Colonic mucosa (tissue), 4 donors: Measurements from ENCODE around the gene RUNDC3A. TPM values are rescaled to one million over a fixed set of nuclear protein-coding genes. Genes with fewer than 3 reads are reported as not detected.

ENCODE experiments used
- DNase-seq: peaks from one replicate; pipeline ENCODE4 v3.0.0-alpha.2; 2020
- H3K27ac ChIP-seq: fragments of 200-600 bp; one replicate; pipeline ENCODE4 v1.8.0; 2021
- H3K27me3 ChIP-seq: fragments of 200-600 bp; one replicate; pipeline ENCODE4 v1.8.0; 2021
- H3K36me3 ChIP-seq: fragments of 200-600 bp; one replicate; pipeline ENCODE4 v1.8.0; 2021
- H3K4me1 ChIP-seq: fragments of 200-600 bp; one replicate; pipeline ENCODE4 v1.8.0; 2021; ENCODE audit warnings: mild to moderate bottlenecking
- H3K4me3 ChIP-seq: fragments of 200-600 bp; one replicate; pipeline ENCODE4 v1.8.0; 2021
- H3K9ac ChIP-seq, 2 donors: one replicate each; pipeline ENCODE4 v1.7.0; 2013; ENCODE audit warnings: control low read depth in 2 of 2, low read depth in 2 of 2, low read length in 2 of 2
- H3K9me3 ChIP-seq: fragments of 200-600 bp; one replicate; pipeline ENCODE4 v1.8.0; 2021
- intact Hi-C: fragments of 100-400 bp; cut with DNase I; formaldehyde crosslinking; loops from one replicate; pipeline ENCODE4 v1.14.1; 2022
- total RNA-seq, 2 donors: library from RNA; stranded (reverse); fragmentation: NEBNext Ultra II Directional in 1 of 2; extraction: Animal tissue kit (Norgen Biotek cat#: 25700) in 1 of 2; gene quantifications; one replicate each; pipeline ENCODE4 v1.2.1, GENCODE V29; 2021
- TF ChIP-seq, protein P1 (sequence below): fragments of 200-600 bp; IDR thresholded peaks from one replicate; pipeline ENCODE4 v1.8.0; 2022; ENCODE audit warnings: antibody characterized with exemption, mild to moderate bottlenecking
- donor health status: healthy.
- donor health status: DM: no; HTN: no; CAD: no.
- donor health status: DM: no; HTN: no; CAD: no.

The RUNDC3A gene
- total RNA-seq, 2 donors from 2014 or later, result 0.52 to 1.4 TPM

DNA sequence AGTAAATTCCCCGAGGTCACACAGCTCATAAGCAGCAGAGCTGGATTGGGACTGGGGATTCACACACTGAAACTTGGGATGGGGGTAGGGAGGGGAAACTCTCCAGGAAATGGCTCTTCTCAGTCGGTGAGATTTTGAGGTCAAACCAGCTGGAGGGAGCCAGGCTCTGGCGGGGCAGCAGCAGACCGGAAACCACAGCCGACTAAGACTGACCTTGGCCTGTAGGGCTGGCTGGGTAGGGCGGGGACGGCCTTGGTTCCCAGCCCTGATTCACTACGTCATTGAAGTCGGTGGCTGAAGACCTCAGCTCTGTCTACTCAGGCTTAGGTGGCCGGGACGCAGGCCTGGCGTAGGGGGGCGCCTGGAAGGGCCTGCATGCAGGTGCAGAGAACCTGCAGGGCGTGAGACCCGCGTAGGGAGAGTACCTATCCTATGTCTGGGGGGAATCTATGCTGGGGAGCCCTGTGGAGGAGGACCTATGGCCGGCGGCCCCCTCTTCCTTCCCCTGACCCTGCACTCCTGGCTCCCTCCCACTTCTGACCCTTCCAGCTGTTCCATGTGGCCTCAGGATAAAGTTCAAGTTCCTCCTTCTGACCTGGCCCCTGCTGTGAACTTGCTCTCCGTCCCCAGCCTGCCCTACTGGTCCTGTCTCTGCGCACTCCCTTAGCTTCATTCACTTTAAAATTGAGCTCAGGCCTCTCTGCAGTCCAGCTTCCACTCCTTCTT is 28.6 kb upstream of the RUNDC3A start:
- Histone ChIP-seq H3K9me3 (no peaks in the 10 kb centered on the region), H3K36me3 (no peaks in the 10 kb centered on the region), H3K27ac (peak overlapping the region; percentile 53), H3K27me3 (no peaks in the 10 kb centered on the region), H3K4me3 (no peak overlapping the region), H3K9ac (peak overlapping the region; percentile 34 to 61), H3K4me1 (peaks cover 6% of the 10 kb centered on the region)
- peak; percentile 66 for DNase-seq
- intact Hi-C loops, result no loop called here
- TF ChIP-seq, protein P1, sequence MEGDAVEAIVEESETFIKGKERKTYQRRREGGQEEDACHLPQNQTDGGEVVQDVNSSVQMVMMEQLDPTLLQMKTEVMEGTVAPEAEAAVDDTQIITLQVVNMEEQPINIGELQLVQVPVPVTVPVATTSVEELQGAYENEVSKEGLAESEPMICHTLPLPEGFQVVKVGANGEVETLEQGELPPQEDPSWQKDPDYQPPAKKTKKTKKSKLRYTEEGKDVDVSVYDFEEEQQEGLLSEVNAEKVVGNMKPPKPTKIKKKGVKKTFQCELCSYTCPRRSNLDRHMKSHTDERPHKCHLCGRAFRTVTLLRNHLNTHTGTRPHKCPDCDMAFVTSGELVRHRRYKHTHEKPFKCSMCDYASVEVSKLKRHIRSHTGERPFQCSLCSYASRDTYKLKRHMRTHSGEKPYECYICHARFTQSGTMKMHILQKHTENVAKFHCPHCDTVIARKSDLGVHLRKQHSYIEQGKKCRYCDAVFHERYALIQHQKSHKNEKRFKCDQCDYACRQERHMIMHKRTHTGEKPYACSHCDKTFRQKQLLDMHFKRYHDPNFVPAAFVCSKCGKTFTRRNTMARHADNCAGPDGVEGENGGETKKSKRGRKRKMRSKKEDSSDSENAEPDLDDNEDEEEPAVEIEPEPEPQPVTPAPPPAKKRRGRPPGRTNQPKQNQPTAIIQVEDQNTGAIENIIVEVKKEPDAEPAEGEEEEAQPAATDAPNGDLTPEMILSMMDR, result no peak

DNA sequence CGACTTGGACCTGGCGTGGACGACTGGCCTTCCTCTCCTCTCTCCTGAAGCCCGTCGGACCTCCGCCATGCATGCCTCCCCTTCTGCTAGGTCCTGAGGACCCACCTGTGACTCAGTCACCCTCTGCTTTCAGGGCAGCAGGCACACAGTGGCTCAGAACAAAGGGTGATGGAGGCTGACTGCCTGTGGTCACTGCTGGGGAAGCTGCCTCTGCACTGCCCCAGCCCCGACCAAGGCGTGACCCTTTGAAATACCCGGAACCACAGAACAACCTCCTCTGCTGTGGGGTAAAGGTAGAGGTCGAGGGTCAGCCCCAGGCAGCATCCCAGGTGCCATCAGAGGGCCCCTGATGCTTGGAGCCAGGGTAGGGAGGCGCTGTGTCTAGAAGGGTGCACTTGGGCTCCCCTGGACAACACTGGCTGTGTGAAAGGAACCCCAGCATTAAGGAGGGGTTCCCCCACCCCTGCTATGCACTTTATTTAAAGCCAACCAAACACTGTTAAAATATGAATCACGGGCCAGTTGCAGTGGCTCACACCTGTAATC is 27.9 kb upstream of the RUNDC3A start:
- Histone ChIP-seq H3K9ac (peak overlapping the region; percentile 0 to 61), H3K27ac (no peak overlapping the region), H3K36me3 (no peaks in the 10 kb centered on the region), H3K4me3 (no peak overlapping the region), H3K4me1 (peaks cover 6% of the 10 kb centered on the region), H3K27me3 (no peaks in the 10 kb centered on the region), H3K9me3 (no peaks in the 10 kb centered on the region)
- TF ChIP-seq, protein P1, result no peak
- intact Hi-C loops, result no loop called here
- no peak for DNase-seq

DNA sequence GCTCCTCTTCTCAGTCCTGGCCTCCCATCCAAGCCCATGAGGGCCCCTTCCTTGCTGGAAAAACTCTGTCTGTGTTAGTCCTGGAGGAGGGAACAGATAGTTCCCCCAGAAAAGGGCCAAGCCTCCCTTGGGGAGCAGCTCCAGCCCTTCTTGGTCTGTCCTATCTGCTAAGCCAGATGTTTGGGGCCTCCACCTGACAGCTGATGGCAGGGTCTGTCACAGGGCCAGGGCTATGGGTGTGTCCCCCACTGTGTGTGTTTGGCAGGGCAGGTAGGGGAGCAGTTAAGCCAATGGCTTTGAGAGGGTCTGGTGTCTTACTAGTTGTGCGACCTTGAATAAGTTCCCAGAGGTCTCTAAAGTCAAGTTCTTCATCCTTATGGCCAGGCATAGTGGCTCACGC is 26.8 kb upstream of the RUNDC3A start:
- H3K27ac ChIP-seq, result no peak overlapping the region
- H3K27me3 ChIP-seq, result no peaks in the 10 kb centered on the region
- no peak overlapping the region for H3K9ac ChIP-seq
- DNase-seq, result no peak
- intact Hi-C loops, result no loop called here
- H3K4me1 ChIP-seq, result peaks cover 6% of the 10 kb centered on the region
- TF ChIP-seq, protein P1, result no peak
- H3K4me3 ChIP-seq, result no peak overlapping the region
- no peaks in the 10 kb centered on the region for H3K36me3 ChIP-seq
- no peaks in the 10 kb centered on the region for H3K9me3 ChIP-seq

DNA sequence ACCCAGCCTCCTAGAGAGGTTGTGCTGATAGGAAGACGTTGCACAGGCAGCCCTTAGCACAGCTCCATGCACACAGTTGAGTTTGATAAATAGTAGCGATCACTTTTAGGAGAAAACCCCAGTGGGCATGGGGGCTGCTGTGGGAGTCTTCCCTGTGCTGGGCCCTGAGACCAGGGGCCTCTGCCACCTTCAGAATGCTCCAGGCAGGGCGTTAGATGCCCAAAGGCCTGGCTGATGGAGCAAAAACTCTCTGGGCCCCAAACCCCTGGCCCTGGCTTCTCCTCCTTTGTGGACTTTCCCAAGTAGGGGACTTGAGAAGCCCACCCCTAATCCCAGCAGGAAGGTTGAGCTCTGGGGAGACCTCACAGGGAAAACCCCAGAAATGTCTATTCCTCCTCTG is 26.1 kb upstream of the RUNDC3A start:
- H3K36me3 ChIP-seq, result no peaks in the 10 kb centered on the region
- TF ChIP-seq, protein P1, result no peak
- H3K9me3 ChIP-seq, result no peaks in the 10 kb centered on the region
- no peaks in the 10 kb centered on the region for H3K27me3 ChIP-seq
- intact Hi-C loops, result no loop called here
- no peak overlapping the region for H3K27ac ChIP-seq
- no peak for DNase-seq
- no peak overlapping the region for H3K4me3 ChIP-seq
- H3K9ac ChIP-seq, result no peak overlapping the region
- H3K4me1 ChIP-seq, result peaks cover 6% of the 10 kb centered on the region

DNA sequence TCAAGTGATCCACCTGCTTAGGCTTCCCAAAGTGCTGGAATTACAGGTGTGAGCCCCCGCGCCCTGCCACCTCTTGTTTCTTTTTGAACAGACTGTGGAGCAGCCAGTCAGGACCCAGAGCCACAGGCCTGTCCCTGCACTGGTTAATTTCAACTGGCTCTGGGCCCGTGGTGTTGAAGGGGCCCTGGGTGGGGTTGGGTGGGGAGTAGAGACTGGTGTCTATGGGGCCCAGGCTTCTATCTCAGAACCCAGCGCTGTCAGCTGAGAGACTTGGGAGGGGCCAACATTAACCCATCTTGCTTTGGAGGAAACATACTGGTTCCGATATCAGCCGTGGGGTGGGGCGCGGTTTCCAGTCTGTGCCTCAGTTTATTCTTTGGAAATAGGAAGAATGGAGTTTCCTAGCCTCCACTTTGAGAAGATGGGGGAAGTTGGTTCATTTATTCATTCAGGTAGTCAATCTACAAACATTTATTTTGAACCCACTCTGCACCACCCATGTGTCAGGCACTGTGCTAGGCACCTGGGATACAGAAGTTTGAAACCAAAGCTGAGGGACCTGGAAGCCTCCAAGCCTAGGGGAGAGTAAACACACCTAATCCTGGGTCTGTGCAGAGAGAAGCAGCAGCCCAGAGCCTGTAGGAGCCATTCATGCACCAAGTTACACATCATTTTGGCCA is 24.9 kb upstream of the RUNDC3A start:
- no peaks in the 10 kb centered on the region for H3K9me3 ChIP-seq
- H3K9ac ChIP-seq, result no peak overlapping the region
- intact Hi-C loops, result no loop called here
- no peak overlapping the region for H3K27ac ChIP-seq
- no peaks in the 10 kb centered on the region for H3K27me3 ChIP-seq
- TF ChIP-seq, protein P1, result no peak
- no peak for DNase-seq
- H3K36me3 ChIP-seq, result no peaks in the 10 kb centered on the region
- no peak overlapping the region for H3K4me3 ChIP-seq
- peaks cover 6% of the 10 kb centered on the region for H3K4me1 ChIP-seq
